Measurements from ENCODE around the gene DDC. TPM values are rescaled to one million over a fixed set of nuclear protein-coding genes. Genes with fewer than 3 reads are reported as not detected.
A peak's percentile ranks its signal among the peaks of the same experiment; 100 is the strongest.
"Not testable (repeated sequence)": the region's sequence is repeated elsewhere in the genome, so short reads cannot be mapped to it uniquely, and the experiment has no call there.

DDC gene
- total and polyA plus RNA-seq, 2 donors (not counting 3 experiments of a cell fraction or from before 2014, with no cell fraction given): not detected

DNA sequence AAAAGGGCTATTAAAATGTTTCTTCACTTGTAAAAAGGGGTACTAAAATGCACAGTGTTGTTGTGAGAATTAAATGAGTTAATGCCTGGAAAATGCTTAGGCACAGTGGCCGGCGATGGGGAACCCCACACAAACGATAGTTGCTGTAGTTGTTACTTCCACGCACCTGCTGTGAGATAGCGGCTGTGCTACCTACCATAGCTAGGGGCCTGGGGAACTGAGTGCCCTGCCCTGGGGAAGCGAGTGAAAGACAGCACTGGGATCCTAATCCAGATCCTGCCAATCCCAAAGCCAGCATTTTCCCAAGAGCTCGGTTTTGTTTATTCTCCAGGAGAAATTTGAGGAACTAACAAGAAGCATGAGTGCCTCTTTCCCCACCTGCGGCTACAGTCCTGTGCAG lies 27.8 kb downstream of the DDC start:
- Histone ChIP-seq H2AFZ (ENCODE audit: low read depth, low read length) (no peak overlapping the region), H3K9me1 (replicated peaks; ENCODE audit: control insufficient read depth, extremely low read depth, insufficient read depth, low read length) (no peaks in the 10 kb centered on the region), H3K27ac (ENCODE audit: insufficient read depth, low read depth, low read length) (no peak overlapping the region), H3K4me3 (replicated peaks in 1 of 3; ENCODE audit: insufficient read depth in 1 of 3, low read depth in 1 of 3, low read length in 3 of 3) (no peak overlapping the region), H3K4me2 (ENCODE audit: insufficient read depth, low read length) (no peak overlapping the region), H4K20me1 (replicated peaks; ENCODE audit: control insufficient read depth, extremely low read depth, insufficient read depth, low read length) (no peaks in the 10 kb centered on the region), H3K79me2 (ENCODE audit: control insufficient read depth, insufficient read depth, low read length) (no peaks in the 10 kb centered on the region), H3K9ac (replicated peaks; ENCODE audit: extremely low read depth, insufficient read depth, low read length) (no peak overlapping the region), H3K36me3 (ENCODE audit: control insufficient read depth in 2 of 2, extremely low read depth in 1 of 2, insufficient read depth in 2 of 2, low read length in 2 of 2) (no peaks in the 10 kb centered on the region), H3K9me3 (replicated peaks; ENCODE audit: control insufficient read depth, insufficient read depth, low read length) (no peaks in the 10 kb centered on the region), H3K27me3 (ENCODE audit: control insufficient read depth in 2 of 2, insufficient read depth in 2 of 2, low read length in 2 of 2) (no peaks in the 10 kb centered on the region), H3K4me1 (ENCODE audit: control insufficient read depth, extremely low read depth, insufficient read depth, low read length) (peaks cover 6% of the 10 kb centered on the region)
- BruUV-seq (replicated peaks): no TSS peak
- dilution Hi-C loops (cut with MboI; ENCODE audit: extremely low pct_ligation_motif_present, low sequenced_read_pairs): no loop called here
- intact Hi-C loops (cut with micrococcal nuclease): no loop called here
- ChIA-PET POLR2A (no interaction called here), CTCF (interaction anchor here (1.2 to 1.7 kb wide), 2 partner anchors 20 to 69 kb away, joined by 3 read pairs; no protein-coding TSS in a partner anchor)
- TF ChIP-seq FOS (IDR thresholded peaks at IDR 0.05; ENCODE audit: borderline replicate concordance, insufficient read depth, low read length): no peak
- TF ChIP-seq MAX (IDR thresholded peaks at IDR 0.05; ENCODE audit: insufficient read depth, insufficient read length): no peak
- TF ChIP-seq CTCF (IDR thresholded peaks at IDR 0.05; ENCODE audit: extremely low read depth in 1 of 2, insufficient read depth in 1 of 2, low read depth in 1 of 2, low read length in 2 of 2): no peak
- no peak for TF ChIP-seq GATA2 (IDR thresholded peaks at IDR 0.05; ENCODE audit: insufficient read depth, insufficient read length, low read depth, low read length)
- TF ChIP-seq POLR2AphosphoS5 (IDR thresholded peaks at IDR 0.05; ENCODE audit: insufficient read depth, low read depth, low read length): no peak
- TF ChIP-seq MYC (IDR thresholded peaks at IDR 0.05; ENCODE audit: low read depth, low read length): no peak
- no peak for TF ChIP-seq EZH2 (IDR thresholded peaks at IDR 0.05; ENCODE audit: borderline replicate concordance, low read depth, low read length, severe bottlenecking)
- TF ChIP-seq JUN (IDR thresholded peaks at IDR 0.05; ENCODE audit: borderline replicate concordance, insufficient read depth, insufficient read length, low read depth): no peak
- no peak for TF ChIP-seq POLR2A (IDR thresholded peaks at IDR 0.05; ENCODE audit: low read depth, low read length)
- FAIRE-seq (no peak), DNase-seq (ENCODE audit: low read depth, low spot score) (no peak)

GRCh38 chr7:50535291-50535711 lies 29.9 kb downstream of the DDC start:
- H3K4me1 ChIP-seq (ENCODE audit: control insufficient read depth, extremely low read depth, insufficient read depth, low read length): peaks cover 13% of the 10 kb centered on the region
- H4K20me1 ChIP-seq (replicated peaks; ENCODE audit: control insufficient read depth, extremely low read depth, insufficient read depth, low read length); H3K27me3 ChIP-seq (ENCODE audit: control insufficient read depth in 2 of 2, insufficient read depth in 2 of 2, low read length in 2 of 2); FAIRE-seq; DNase-seq (ENCODE audit: low read depth, low spot score); H3K36me3 ChIP-seq (ENCODE audit: control insufficient read depth in 2 of 2, extremely low read depth in 1 of 2, insufficient read depth in 2 of 2, low read length in 2 of 2); H3K9me1 ChIP-seq (replicated peaks; ENCODE audit: control insufficient read depth, extremely low read depth, insufficient read depth, low read length); dilution Hi-C loops (cut with MboI; ENCODE audit: extremely low pct_ligation_motif_present, low sequenced_read_pairs); H2AFZ ChIP-seq (ENCODE audit: low read depth, low read length); H3K9me3 ChIP-seq (replicated peaks; ENCODE audit: control insufficient read depth, insufficient read depth, low read length); H3K4me2 ChIP-seq (ENCODE audit: insufficient read depth, low read length); POLR2A ChIA-PET; H3K4me3 ChIP-seq (replicated peaks in 1 of 3; ENCODE audit: insufficient read depth in 1 of 3, low read depth in 1 of 3, low read length in 3 of 3); H3K79me2 ChIP-seq (ENCODE audit: control insufficient read depth, insufficient read depth, low read length); H3K9ac ChIP-seq (replicated peaks; ENCODE audit: extremely low read depth, insufficient read depth, low read length): not testable (repeated sequence)
- intact Hi-C loops (cut with micrococcal nuclease): loop anchor here (1.0 to 2.0 kb wide), 3 partner anchors 38 to 89 kb away; no protein-coding TSS in a partner anchor
- BruUV-seq (replicated peaks): TSS peak; percentile 94
- CTCF ChIA-PET: interaction anchor here (0.7 to 1.5 kb wide), 9 partner anchors 9 to 626 kb away, joined by 3 to 10 read pairs (median 3); no protein-coding TSS in a partner anchor
- H3K27ac ChIP-seq (ENCODE audit: insufficient read depth, low read depth, low read length): peak overlapping the region; percentile 33
